HG02852 (cell line): ENCODE results near the gene C16orf90.
"Not testable (repeated sequence)": the region's sequence is repeated elsewhere in the genome, so short reads cannot be mapped to it uniquely, and the experiment has no call there.

Experiments used
- ATAC-seq: cut with Tn5 transposase; IDR thresholded peaks from one replicate; pipeline ENCODE4 v1.9.1; 2021; ENCODE audit warnings: mild to moderate bottlenecking, moderate library complexity; ENCODE audit not compliant: unreplicated experiment

C16orf90 gene

DNA sequence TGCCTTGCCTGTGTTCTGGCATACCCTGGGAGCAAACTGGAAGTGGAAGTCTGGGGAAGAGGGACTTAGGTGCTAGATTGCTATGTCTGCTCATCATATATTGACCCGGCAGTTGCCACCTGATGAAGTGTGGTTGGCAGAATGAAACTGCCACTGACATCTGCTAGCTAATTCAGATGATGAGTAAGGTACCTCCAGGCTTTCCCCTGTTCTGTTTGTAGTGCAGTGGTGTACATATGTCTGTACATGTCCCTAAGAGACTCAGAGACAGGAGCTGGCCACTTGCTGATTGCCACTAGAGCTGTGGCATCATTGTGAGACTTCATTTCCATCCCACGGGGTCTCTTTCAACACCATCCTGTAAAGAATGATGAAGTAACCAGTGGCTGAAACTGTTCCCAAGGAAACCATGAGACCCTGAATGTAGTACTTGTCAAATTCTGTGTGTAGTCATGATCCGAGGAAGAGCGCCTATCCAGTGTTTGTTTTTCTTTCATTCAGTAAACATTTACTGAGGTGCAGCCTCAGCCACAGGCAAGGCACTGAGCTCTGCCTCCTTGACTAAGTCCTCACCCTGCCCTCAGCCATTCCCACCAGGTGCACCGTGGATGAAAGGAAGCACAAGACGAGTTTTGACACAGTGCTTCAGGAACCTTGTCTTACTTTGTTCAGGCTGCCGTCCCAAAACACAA lies 18.7 kb upstream of the C16orf90 start:
- ATAC-seq = no peak

DNA sequence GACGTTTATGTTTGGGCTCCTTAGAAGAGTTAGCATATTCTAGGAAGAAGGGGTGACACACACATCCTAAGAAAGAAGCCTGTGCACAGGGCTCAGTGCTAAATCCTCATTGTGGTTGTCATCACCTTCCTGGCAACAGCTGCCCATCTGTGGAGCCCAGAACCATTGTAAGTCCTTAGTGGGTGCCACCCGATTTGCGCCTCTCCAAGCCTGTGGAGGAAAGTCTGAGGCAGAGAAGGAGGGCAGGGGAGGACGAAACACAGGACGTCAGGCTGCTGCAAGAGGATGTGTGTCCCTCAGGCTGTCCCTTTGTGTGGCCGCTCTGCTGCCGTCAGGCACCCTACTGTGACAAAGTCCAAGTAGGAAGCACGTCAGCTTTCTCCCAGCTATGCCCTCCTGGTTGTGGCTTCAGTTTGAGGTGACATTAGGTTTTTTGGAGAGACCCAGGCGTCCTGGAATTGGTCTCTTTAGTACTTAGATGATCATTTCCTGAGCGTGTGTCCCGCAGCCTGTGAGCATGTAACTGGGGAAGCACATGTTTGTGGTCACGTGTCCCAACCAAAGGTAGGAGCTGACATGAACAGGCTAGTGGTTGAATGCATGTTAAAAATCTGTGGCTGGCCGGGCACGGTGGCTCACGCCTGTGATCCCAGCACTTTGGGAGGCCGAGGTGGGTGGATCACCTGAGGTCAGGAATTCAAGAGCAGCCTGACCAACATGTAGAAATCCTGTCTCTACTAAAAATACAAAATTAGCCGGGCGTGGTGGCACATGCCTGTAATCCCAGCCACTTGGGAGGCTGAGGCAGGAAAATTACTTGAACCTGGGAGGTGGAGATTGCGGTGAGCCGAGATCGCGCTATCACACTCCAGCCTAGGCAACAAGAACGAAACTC lies 16.2 kb upstream of the C16orf90 start:
- no peak for ATAC-seq

DNA sequence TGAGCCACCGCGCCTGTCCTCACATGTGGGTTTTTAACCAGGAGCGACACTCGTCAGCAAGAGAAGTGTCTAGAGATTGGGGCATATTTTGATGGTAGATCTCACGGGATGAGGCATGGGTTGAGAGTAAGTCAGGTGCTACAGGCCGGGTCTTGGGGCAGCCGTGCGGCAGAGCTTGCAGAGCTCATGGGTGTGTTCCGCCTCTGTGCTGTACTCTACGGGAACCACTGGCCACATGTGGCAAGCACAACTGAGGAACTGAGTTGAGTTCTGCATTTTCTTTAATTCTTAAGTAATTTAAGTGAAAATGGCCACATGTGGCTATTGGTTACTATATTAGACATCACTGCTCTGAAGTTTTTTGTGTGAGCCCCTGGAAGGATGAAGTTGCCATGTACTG lies 15.1 kb upstream of the C16orf90 start:
- ATAC-seq = no peak

DNA sequence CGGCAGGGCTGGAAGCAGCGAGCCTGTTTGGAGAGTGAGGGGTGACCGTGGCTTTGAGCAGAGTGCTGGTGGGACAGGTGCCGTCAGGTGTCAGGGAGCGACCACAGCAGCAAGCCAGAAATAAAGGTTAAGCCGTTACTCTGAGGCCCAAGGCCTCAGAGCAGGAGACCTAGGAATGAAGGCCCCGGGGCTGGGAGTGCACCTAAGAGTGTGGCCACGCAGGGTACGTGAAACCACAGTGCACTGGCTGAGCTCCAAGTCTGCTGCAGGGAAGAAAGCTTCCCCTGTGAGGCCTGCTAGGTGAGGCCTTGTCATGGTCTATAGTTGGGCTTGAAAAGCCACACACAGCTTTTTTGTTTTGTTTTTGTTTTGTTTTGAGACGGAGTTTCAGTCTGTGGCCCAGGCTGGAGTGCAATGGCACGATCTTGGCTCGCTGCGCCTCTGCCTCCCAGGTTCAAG lies 14.2 kb upstream of the C16orf90 start:
- peak; percentile 86 for ATAC-seq

DNA sequence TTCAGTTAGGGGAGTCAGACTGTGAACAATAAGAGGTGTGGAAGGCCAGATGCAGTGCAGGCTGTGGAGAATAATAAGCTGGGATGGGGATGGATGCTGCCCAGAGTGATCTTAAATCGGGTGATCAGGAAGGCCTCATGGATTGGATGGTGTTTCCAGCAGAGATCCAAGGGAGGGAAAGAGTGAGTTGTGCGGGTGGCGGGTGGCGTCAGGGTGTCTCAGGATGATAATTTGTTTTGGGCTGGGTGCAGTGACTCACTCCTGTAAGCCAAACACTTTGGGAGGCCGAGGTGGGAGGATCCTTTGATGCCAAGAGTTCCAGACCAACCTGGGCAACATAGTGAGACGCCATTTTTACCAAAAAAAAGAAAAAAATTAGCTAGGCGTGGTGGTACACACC lies 13.4 kb upstream of the C16orf90 start:
- no peak for ATAC-seq

DNA sequence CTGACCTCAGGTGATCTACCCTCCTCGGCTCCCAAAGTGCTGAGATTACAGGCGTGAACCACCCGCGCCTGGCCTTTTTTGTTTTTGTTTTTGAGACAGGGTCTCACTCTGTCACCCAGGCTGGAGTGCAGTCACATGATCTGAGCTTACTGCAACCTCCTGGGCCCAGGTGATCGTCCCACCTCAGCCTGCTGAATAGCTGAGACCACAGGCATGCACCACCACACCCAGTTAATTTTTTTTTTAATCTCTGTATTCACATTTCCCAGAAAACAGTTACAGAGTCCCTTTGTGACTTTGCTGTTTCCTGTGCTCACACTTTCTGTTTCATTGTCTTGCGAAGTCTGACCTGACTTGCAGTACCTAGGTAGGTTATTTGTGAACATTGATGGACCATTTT lies 8.2 kb upstream of the C16orf90 start:
- no peak for ATAC-seq

DNA sequence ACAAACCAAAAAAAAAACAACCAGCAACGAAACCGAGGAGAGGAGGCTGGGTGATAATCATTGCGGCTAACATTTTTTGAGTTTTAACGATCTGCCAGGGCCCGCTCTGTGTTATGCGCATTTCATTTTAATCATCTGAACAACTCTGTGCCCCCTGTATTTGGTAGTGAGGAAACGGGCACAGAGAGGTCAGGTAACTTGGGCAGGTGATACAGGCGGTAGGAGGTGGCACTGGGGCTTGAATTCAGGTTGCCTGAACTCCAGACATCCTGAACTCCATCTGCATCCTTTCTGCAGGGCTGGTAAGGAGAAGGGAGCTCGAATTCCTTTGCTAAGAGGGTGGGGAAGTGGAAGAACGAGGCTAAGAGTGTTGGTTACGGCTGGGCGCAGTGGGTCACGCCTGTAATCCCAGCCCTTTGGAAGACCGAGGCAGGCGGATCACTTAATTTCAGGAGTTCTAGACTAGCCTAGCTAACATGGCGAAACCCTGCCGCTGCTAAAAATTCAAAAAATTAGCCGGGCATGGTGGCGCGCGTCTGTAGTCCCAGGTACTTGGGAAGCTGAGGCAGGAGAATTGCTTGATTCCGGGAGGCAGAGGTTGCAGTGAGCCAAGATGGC lies 6.6 kb upstream of the C16orf90 start:
- no peak for ATAC-seq

DNA sequence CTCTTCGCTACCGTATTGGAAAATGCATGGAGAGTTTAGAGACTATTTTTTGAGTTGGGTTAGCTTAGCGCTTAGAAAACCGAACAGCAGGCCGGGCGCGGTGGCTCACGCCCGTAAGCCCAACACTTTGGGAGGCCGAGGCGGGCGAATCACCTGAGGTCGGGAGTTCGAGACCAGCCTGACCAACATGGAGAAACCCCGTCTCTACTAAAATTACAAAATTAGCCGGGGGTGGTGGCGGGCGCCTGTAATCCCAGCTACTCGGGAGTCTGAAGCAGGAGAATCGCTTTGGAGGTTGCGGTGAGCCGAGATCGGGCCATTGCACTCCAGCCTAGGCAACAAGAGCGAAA lies 6.1 kb upstream of the C16orf90 start:
- ATAC-seq = not testable (repeated sequence)

DNA sequence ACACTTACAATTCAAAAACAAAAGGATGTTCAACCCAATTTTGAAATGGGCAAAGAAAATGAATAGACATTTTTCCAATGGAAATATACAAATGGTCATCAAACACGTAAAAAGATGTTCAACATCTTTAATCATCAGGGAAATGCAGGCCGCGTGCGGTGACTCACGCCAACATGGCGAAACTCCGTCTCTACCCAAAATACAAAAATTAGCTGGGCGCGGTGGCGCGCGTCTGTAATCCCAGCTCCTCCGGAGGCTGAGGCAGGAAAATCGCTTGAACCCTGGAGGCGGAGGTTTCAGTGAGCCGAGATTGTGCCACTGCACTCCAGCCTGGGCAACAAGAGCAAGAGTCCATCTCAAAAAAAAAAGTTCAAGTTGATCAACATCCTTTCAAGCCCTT lies 3.7 kb upstream of the C16orf90 start:
- no peak for ATAC-seq

DNA sequence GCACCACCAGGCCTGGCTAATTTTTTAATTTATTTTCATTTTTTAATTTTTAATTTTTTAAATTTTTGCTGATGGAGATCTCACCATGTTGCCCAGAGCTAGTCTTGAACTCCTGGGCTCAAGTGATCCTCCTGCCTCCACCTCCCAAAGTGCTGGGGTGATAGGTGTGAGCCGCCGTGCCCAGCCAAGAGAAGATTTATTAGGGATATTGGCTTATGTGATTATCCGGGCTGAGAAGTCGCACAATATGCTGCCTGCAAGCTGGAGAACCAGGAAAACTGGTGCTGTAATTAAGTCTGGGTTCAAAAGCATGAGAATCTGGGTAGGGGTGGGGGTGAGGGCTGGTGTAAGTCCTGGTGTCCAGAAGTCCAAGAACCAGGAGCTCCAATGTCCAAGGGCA lies 2.5 kb upstream of the C16orf90 start:
- ATAC-seq = no peak

DNA sequence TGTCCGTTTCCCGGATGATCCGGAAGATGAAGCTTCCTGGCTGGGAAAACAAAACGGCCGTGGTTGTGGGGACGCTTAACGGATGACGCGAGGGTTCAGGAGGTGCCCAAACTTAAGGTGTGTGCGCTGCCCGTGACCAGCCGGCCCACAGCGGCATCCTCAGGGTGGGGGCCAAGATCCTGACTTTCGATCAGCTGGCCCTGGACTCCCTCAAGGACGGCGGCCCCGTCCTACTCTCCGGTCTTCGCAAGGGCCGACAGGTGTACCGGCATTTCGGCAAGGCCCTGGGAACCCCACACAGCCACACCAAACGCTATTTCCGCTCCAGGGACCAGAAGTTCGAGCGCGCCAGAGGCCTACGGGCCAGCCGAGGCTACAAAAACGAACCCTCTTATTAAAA lies 1.1 kb upstream of the C16orf90 start:
- no peak for ATAC-seq

DNA sequence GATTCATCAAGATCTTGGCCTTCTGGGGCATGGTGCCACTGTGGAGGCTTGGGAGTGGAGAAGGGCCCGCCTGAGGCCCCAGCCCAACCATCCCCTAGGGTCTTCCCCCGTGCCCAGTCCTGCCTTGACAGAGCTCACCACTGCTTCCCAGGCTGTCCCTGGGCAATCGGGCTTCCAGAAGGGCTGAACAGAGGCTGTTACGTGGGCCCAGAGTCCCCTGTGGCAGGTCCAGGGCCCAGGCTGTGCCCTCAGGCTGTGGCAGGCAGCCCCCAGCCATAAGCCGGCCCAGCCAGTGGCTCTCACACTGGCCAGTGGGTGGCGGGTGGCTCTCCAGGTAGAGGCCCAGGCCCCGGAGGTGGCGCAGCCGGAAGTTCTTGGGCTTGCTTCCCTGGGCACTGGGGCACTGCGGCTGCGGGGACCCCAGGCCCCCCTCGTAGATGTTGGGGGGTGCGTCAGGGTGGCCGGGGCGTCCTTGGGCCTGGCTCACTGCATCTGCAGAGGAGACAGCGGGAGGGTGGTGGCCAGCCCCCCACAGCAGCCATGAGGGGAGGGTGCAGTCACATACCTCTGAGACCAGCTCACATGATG lies 809 bp downstream of the C16orf90 start:
- no peak for ATAC-seq

DNA sequence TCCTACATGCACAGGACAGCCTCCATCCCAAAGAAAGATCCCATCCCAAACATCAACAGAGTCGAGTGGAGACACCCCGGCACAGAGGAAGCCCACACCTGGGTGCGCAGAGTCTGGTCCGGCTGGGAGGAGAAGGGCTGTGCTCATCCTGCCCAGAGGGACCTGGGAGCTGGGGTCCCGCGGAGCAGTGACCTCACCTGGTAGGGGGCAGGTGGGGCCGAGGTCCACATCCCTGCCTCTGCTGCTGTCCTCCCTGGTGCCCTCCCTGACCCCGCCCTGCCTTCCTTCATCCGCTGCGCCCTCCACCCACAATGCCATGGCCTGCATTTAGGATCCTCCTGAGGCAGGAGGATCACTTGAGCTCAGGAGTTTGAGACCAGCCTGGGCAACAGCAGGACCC lies 2.9 kb downstream of the C16orf90 start:
- ATAC-seq = no peak

DNA sequence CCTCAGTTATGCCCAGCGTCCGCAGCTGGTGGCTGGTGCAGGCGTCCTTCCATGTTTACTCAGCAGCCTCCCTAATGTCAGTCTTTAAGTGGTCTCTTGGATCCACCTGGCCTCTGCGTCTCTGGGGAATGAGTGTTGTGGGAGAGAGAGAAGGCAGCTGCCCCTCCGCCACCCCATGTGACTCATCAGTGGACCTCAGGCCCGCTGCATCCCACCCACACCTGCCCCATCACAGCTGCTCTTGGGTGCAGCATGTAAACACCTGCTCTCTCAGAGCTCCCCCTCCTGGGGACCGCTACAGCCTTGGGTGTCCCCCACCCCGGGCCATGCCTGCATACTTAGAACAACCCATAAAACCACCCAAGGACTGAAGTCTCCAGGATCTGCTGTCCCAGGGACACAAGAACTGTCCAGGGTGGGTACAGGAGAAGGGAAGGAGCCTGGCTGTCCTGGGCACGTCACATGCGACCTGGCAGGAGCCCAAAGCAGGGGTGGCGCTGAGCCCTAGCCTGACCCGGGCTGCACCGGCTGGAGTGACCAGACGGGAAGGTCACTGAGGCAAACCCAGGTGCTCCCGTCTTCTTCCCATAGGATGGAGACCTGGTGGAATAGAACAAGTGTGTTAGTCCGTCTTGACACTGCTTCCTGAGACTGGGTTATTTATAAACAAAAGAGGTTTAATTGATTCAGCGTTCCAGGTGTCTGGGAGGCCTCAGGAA lies 4.2 kb downstream of the C16orf90 start:
- ATAC-seq = no peak

DNA sequence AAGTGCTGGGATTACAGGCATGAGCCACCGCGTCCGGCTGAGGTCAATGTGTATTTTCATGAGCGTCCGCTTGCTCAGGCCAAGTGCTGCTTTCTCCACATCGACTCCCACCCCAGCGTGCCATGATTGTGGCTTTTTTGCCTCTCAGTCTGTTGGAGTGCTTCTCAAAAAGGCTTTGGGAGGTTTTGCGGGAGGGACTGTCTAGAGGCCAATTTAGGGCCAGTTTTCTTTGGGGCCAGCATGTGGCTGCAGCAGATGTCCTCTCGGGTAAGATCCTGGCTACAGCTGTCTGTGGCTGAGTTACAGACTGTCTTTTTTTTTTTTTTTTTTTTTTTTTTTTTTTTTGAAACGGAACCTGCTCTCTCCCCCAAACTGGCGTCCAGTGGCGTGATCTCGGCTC lies 6.5 kb downstream of the C16orf90 start:
- ATAC-seq = no peak

DNA sequence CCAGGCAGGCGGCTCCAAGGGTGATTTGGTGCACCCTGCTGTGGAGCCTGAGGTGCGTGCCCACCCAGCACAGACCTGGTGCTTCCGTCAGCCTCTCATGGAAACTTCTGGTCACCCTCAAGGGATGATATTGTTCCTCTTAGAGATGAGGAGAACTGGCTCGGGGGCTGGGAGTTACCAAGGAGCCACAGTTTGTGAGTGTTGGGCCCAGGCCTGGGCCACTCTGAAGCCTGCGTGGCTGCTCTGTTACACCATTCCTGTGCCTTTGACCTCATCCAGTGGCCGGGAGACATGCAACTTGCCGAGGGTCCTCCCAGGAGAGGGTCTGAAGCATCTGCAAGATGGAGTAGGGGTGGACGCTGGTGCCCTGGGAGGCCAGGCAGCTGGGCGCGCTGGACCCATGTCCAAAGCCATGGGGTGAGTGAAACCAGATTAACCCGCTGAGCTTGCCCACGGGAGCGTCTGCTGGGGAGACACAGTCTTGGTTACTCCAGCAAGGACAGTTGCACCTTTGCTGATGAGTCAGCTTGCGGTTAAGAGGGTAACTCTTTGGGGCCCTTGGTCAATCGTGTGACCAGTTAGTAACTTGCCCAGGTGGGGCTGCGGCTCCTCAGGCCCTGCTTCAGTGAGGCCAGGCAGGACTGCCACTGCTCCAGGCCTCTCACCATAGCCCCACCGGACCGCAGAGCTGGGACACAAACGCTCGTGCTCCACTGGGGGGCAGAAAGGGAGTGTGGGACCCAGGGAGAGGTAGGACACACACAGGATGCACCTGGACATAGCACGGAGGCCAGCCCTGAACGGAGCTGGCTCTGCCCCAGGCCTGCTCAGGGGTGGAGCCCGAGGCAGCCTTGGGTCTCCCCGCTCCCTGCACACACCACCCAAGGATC lies 7.5 kb downstream of the C16orf90 start:
- ATAC-seq = no peak

DNA sequence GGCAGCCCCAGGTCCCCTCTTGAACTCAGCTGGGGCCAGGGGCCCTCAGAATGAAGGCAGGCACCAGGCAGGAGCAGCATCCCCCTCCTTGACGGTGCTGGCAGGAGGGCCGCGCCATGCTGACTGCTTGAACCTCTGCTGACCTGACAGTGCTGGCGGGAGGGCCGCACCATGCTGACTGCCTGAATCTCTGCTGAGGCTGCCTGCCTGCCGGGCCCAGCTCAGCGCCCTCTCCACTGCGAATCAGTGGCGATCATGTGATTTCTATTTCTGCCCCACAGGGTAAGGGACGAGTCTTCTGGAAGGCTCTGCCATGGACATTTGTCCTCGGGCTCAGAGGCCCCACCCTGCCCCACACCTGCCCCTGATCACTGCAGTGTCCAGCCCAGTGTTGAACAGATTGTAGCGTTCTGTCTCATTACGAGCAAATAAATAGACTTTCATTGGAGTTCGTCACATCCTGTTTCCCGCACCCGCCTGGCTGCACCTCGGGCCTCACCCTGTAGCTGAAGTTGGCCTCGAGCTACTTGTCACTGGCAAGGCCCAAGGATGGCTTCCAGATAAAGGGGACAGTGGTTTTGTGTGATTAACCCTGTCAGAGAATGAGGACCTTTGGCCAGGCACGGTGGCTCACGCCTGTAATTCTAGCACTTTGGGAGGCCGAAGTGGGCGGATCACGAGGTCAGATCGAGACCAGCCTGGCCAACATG lies 8.6 kb downstream of the C16orf90 start:
- no peak for ATAC-seq

DNA sequence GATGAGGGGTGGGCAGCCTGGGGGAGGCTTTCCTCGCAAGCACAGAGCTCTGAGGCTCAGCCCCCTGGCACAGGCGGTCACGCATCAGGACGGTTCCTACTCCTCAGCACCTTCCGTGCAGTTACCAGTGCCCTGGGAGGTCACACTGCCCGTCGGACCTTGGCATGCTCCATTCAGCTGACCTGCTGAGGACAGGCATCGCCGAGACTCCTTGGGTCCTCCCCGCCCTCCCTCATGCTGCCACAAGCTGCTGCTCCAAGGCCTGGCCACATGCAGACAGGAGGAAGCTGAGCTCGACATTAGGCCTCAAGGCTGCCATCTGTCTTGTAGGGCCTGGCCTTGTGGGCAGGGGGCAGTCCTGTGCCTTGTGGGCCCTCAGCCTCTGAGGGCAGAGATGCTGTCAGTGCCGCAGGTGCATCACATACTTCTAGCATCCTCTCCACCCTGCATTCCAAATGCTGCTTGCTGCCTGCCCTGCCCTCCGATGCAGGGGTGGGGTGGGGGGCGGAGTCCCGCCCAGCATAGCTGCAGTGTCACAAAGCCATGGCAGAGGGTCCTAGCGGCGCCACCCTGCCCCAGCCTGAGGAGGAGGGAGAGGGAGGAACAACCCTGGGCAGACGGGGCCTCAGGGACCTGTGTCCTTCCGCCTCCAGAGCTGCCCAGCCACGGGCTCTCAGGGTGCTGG lies 9.3 kb downstream of the C16orf90 start:
- ATAC-seq = no peak
